PC-9 (cell line): ENCODE results near the gene GSDME. TPM values are rescaled to one million over a fixed set of nuclear protein-coding genes. Genes with fewer than 3 reads are reported as not detected.

ENCODE experiments used
- BruUV-seq: library from RNA; stranded (reverse); fragments of 400-500 nt; replicated peaks from 2 replicates; lab custom pipeline; 2021; lab: Mats Ljungman, UMichigan
- CTCF ChIA-PET: fragments of 300-600 bp; sonication (Branson Sonifier 250); formaldehyde crosslinking; loops from one replicate; lab custom pipeline; 2022; ENCODE audit warnings: antibody characterized with exemption; lab: Charles Lee
- POLR2A ChIA-PET: fragments of 300-600 bp; sonication (Branson Sonifier 250); formaldehyde crosslinking; loops from one replicate; lab custom pipeline; 2022; ENCODE audit warnings: antibody characterized with exemption; ENCODE audit not compliant: unreplicated experiment; lab: Charles Lee
- DNase-seq, 2 experiments: peaks; one replicate each; pipeline versions ENCODE4 v3.0.0 to v3.0.0-alpha.2; 2015 to 2022; ENCODE audit warnings: mixed read lengths in 1 of 2
- H2AFZ ChIP-seq: fragments of 200-600 bp; sonication (generic); 2 replicates; pipeline ENCODE4 v1.8.1; 2017; ENCODE audit warnings: antibody characterized with exemption
- H3F3A ChIP-seq: fragments of 200-600 bp; sonication (generic); 2 replicates; pipeline ENCODE4 v1.8.1; 2017; ENCODE audit warnings: antibody characterized with exemption, mild to moderate bottlenecking, low read depth; ENCODE audit not compliant: insufficient read depth
- H3K27ac ChIP-seq: fragments of 200-600 bp; sonication (generic); 2 replicates; pipeline ENCODE4 v1.6.1; 2016; ENCODE audit warnings: mixed run types
- H3K27me3 ChIP-seq: fragments of 200-600 bp; sonication (generic); 2 replicates; pipeline ENCODE4 v1.6.1; 2016; ENCODE audit warnings: low read depth, mixed run types; ENCODE audit not compliant: insufficient read depth
- H3K36me3 ChIP-seq: fragments of 200-600 bp; sonication (generic); 2 replicates; pipeline ENCODE4 v1.6.1; 2016; ENCODE audit warnings: low read depth, mixed run types
- H3K4me1 ChIP-seq: fragments of 200-600 bp; sonication (generic); replicated peaks from 2 replicates; pipeline ENCODE4 v1.6.1; 2016; ENCODE audit warnings: mixed run types; ENCODE audit not compliant: insufficient read depth
- H3K4me2 ChIP-seq: fragments of 200-600 bp; sonication (generic); 2 replicates; pipeline ENCODE4 v1.6.1; 2017; ENCODE audit warnings: mixed run types
- H3K4me3 ChIP-seq: fragments of 200-600 bp; sonication (generic); 2 replicates; pipeline ENCODE4 v1.6.1; 2016; ENCODE audit warnings: mixed run types
- H3K79me2 ChIP-seq: fragments of 200-600 bp; sonication (generic); 2 replicates; pipeline ENCODE4 v1.6.1; 2017; ENCODE audit warnings: low read depth, mixed run types
- H3K9me2 ChIP-seq: fragments of 200-600 bp; sonication (generic); 2 replicates; pipeline ENCODE4 v1.8.1; 2017; ENCODE audit warnings: mild to moderate bottlenecking; ENCODE audit not compliant: insufficient read depth
- H3K9me3 ChIP-seq: fragments of 200-600 bp; sonication (generic); 2 replicates; pipeline ENCODE4 v1.8.1; 2016; ENCODE audit warnings: low read depth; ENCODE audit not compliant: insufficient read depth
- H4K20me1 ChIP-seq: fragments of 200-600 bp; sonication (generic); 2 replicates; pipeline ENCODE4 v1.8.1; 2017; ENCODE audit not compliant: insufficient read depth
- EZH2 ChIP-seq: fragments of 200-600 bp; sonication (generic); IDR thresholded peaks from 2 replicates; pipeline ENCODE4 v1.8.0; 2017; ENCODE audit warnings: antibody characterized with exemption, low read depth
- intact Hi-C: fragments of 100-400 bp; cut with micrococcal nuclease; formaldehyde crosslinking; loops from one replicate; pipeline ENCODE4 v1.10.0; 2022; ENCODE audit not compliant: unreplicated experiment
- total RNA-seq: library from RNA; stranded (reverse); gene quantifications from 2 replicates; pipeline ENCODE4 v1.2.3, GENCODE V29; 2021
- TF ChIP-seq, protein P1 (sequence below): fragments of 200-600 bp; sonication (generic); conservative IDR thresholded peaks from 2 replicates; pipeline ENCODE4 v1.6.1; 2017; ENCODE audit warnings: mixed run types, antibody characterized with exemption, mild to moderate bottlenecking, moderate library complexity

The GSDME gene
- total RNA-seq, 1 experiment from 2014 or later = 11.5 TPM

DNA sequence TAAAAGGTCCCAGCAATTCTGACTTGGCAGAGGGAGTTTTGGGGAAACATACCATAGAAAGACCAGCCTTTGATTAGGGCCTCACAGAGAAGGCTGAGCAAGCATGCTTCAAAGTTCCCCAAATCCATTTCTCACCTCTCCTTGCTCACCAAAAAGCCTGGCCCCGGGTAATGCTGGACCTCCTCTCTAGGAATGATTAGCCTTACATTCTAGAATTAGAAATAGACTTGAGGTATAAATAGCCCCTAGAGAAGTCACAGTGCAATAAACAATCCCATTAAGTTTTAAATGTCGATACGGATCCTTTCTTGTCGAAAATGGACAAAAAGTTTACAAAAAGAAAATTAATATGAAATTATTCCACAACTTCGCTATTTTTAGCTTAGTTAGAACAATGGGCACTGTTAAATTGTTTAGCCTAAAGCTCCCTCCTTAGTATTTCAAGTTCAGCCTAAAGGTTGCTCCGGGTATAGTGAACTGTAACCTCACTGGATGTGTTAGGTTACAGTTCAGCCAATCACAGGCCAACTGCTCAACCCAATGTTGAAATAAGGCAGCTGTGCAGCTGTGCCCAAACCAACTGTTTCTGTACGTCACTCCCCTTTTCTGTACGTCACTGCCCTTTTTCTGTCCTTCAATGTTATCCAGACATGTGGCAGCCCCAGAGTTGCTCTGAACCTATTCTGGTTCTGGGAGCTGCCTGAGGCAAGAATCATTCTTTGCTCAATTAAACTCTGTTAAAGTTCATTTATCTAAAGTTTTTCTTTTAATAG, 7.9 kb upstream of the GSDME start:
- CTCF ChIA-PET = no interaction called here
- no TSS peak for BruUV-seq

DNA sequence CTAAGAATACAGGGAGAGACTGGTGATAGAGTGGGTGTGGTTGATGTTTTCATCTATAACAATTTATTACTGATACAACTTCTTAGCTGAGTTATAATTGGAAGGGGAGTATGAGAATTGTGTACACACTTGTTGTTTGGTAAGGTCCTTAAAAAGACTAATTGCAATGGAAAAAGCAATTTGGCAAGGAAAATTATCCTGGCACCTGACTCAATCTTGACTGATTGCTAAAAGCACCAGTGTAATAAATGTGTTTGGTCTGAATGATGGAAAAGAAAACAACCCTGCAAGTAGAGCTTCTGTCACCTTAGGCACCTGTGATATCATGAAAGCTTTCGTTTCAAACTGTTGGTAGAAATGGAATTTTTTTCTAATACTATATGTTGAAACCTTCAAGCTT, 6.7 kb upstream of the GSDME start:
- Histone ChIP-seq H3K4me2 (no peak overlapping the region), H3K9me2 (no peaks in the 10 kb centered on the region), H2AFZ (no peak overlapping the region), H3K9me3 (no peaks in the 10 kb centered on the region), H3K36me3 (no peaks in the 10 kb centered on the region), H4K20me1 (no peaks in the 10 kb centered on the region), H3K27me3 (no peaks in the 10 kb centered on the region), H3K4me3 (no peak overlapping the region), H3K27ac (no peak overlapping the region), H3F3A (no peaks in the 10 kb centered on the region), H3K4me1 (no peaks in the 10 kb centered on the region), H3K79me2 (no peaks in the 10 kb centered on the region)
- intact Hi-C loops = no loop called here
- no peak for DNase-seq
- TF ChIP-seq EZH2 = no peak
- TF ChIP-seq, protein P1, sequence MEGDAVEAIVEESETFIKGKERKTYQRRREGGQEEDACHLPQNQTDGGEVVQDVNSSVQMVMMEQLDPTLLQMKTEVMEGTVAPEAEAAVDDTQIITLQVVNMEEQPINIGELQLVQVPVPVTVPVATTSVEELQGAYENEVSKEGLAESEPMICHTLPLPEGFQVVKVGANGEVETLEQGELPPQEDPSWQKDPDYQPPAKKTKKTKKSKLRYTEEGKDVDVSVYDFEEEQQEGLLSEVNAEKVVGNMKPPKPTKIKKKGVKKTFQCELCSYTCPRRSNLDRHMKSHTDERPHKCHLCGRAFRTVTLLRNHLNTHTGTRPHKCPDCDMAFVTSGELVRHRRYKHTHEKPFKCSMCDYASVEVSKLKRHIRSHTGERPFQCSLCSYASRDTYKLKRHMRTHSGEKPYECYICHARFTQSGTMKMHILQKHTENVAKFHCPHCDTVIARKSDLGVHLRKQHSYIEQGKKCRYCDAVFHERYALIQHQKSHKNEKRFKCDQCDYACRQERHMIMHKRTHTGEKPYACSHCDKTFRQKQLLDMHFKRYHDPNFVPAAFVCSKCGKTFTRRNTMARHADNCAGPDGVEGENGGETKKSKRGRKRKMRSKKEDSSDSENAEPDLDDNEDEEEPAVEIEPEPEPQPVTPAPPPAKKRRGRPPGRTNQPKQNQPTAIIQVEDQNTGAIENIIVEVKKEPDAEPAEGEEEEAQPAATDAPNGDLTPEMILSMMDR = no peak
- ChIA-PET CTCF (interaction anchor here (0.7 kb wide), 1 partner anchor 48 kb away, joined by 11 read pairs; no protein-coding TSS in a partner anchor), POLR2A (no interaction called here)
- BruUV-seq = no TSS peak

More for the DNA sequence above, 7.9 kb upstream of the GSDME start:
- Histone ChIP-seq H3K9me3 (no peaks in the 10 kb centered on the region), H3K4me3 (no peak overlapping the region), H3K4me1 (no peaks in the 10 kb centered on the region), H3K9me2 (no peaks in the 10 kb centered on the region), H3K27ac (no peak overlapping the region), H4K20me1 (no peaks in the 10 kb centered on the region), H3F3A (no peaks in the 10 kb centered on the region), H2AFZ (no peak overlapping the region), H3K36me3 (no peaks in the 10 kb centered on the region), H3K79me2 (no peaks in the 10 kb centered on the region), H3K4me2 (no peak overlapping the region), H3K27me3 (no peaks in the 10 kb centered on the region)
- DNase-seq = no peak
- TF ChIP-seq, protein P1 = no peak
- no peak for TF ChIP-seq EZH2
- POLR2A ChIA-PET = interaction anchor here (0.6 kb wide), 1 partner anchor 1542 kb away, joined by 3 read pairs; no protein-coding TSS in a partner anchor
- intact Hi-C loops = no loop called here

GRCh38 chr7:24763303-24763901, 6.1 kb upstream of the GSDME start:
- Histone ChIP-seq H3K27ac (no peak overlapping the region), H4K20me1 (no peaks in the 10 kb centered on the region), H3F3A (no peaks in the 10 kb centered on the region), H3K4me2 (no peak overlapping the region), H3K9me3 (no peaks in the 10 kb centered on the region), H3K79me2 (no peaks in the 10 kb centered on the region), H3K36me3 (no peaks in the 10 kb centered on the region), H2AFZ (no peak overlapping the region), H3K4me3 (no peak overlapping the region), H3K4me1 (peaks cover 2% of the 10 kb centered on the region; the same call in 1 of the 2 replicates), H3K9me2 (no peaks in the 10 kb centered on the region), H3K27me3 (no peaks in the 10 kb centered on the region)
- CTCF ChIA-PET = no interaction called here
- no peak for DNase-seq
- no TSS peak for BruUV-seq
- intact Hi-C loops = no loop called here
- POLR2A ChIA-PET = no interaction called here
- TF ChIP-seq EZH2 = no peak
- TF ChIP-seq, protein P1 = no peak
